GM12878 (cell line): ENCODE results near the gene NUP62. TPM values are rescaled to one million over a fixed set of nuclear protein-coding genes. Genes with fewer than 3 reads are reported as not detected.

Source experiments
- ATAC-seq: fragments of 200-7000 bp; cut with Tn5 transposase; 3 replicates; pipeline ENCODE4 v1.9.1; 2020; ENCODE audit warnings: mild to moderate bottlenecking, moderate library complexity
- BruUV-seq: library from RNA; stranded (reverse); fragments of 400-500 nt; replicated peaks from 2 replicates; lab custom pipeline; 2021; lab: Mats Ljungman, UMichigan
- CTCF ChIA-PET: fragments of 300-600 bp; sonication (Branson Sonifier 250); formaldehyde crosslinking; extraction: SDS; loops from one replicate; lab custom pipeline; 2021; ENCODE audit warnings: inconsistent platforms; lab: Yijun Ruan, JAX
- POLR2A ChIA-PET: fragments of 350-600 bp; formaldehyde crosslinking; extraction: SDS; loops from one replicate; lab custom pipeline; 2021; ENCODE audit warnings: inconsistent platforms; lab: Charles Lee
- RAD21 ChIA-PET: fragments of 300-600 bp; sonication (Branson Sonifier 250); formaldehyde crosslinking; loops from one replicate; lab custom pipeline; 2023; ENCODE audit warnings: antibody characterized with exemption; ENCODE audit not compliant: unreplicated experiment; lab: Charles Lee
- SMC1A ChIA-PET: fragments of 300-600 bp; sonication (Branson Sonifier 250); formaldehyde crosslinking; loops from one replicate; lab custom pipeline; 2023; ENCODE audit not compliant: unreplicated experiment, uncharacterized antibody; lab: Charles Lee
- DNase-seq: peaks from one replicate; pipeline ENCODE4 v3.0.0-alpha.2; 2011; ENCODE audit warnings: low read depth, low spot score
- FAIRE-seq: peaks from 3 replicates; lab custom pipeline; 2011; peaks lifted over from hg19 to GRCh38; lab: Jason Lieb, UNC
- H2AFZ ChIP-seq: 2 replicates; pipeline ENCODE4 v1.6.0; 2011; ENCODE audit warnings: low read depth, low read length, control low read depth; ENCODE audit not compliant: control insufficient read depth
- H3K27ac ChIP-seq: 2 replicates; pipeline ENCODE4 v1.5.1; 2011; ENCODE audit warnings: control low read depth; ENCODE audit not compliant: control insufficient read depth, insufficient read depth
- H3K27me3 ChIP-seq, 2 experiments: replicated peaks in 1 of 2; 2 replicates each; pipeline versions ENCODE4 v1.6.0 to v1.6.1; 2011; ENCODE audit warnings: low read length in 1 of 2; ENCODE audit not compliant: control insufficient read depth in 2 of 2, insufficient read depth in 2 of 2
- H3K36me3 ChIP-seq, 2 experiments: 2 replicates each; pipeline ENCODE4 v1.5.1; 2011; ENCODE audit warnings: low read length in 1 of 2; ENCODE audit not compliant: control insufficient read depth in 2 of 2, insufficient read depth in 2 of 2
- H3K4me1 ChIP-seq: 2 replicates; pipeline ENCODE4 v1.6.1; 2011; ENCODE audit warnings: mild to moderate bottlenecking, low read length, moderate library complexity, mixed read lengths; ENCODE audit not compliant: control insufficient read depth, insufficient read depth
- H3K4me2 ChIP-seq: 2 replicates; pipeline ENCODE4 v1.6.0; 2011; ENCODE audit warnings: control low read depth; ENCODE audit not compliant: control insufficient read depth, insufficient read depth
- H3K4me3 ChIP-seq: fragments of 200-600 bp; sonication (generic); 2 replicates; pipeline ENCODE4 v1.5.1; 2016
- H3K79me2 ChIP-seq: 2 replicates; pipeline ENCODE4 v1.6.0; 2011; ENCODE audit warnings: low read length; ENCODE audit not compliant: control insufficient read depth, insufficient read depth
- H3K9ac ChIP-seq: 2 replicates; pipeline ENCODE4 v1.8.0; 2011; ENCODE audit warnings: low read length, control low read depth, mixed read lengths; ENCODE audit not compliant: control insufficient read depth, insufficient read depth
- H3K9me3 ChIP-seq: replicated peaks from 3 replicates; pipeline ENCODE4 v1.5.1; 2011; ENCODE audit warnings: mild to moderate bottlenecking, low read length; ENCODE audit not compliant: control insufficient read depth, insufficient read depth
- H4K20me1 ChIP-seq: 2 replicates; pipeline ENCODE4 v1.6.0; 2011; ENCODE audit not compliant: control insufficient read depth, insufficient read depth
- HDGF ChIP-seq: fragments of 450-650 bp; IDR thresholded peaks from 2 replicates; pipeline ENCODE4 v1.6.1; 2016; ENCODE audit warnings: antibody characterized with exemption
- IKZF2 ChIP-seq, 2 experiments: fragments of 450-650 bp; IDR thresholded peaks; 2 replicates each; pipeline ENCODE4 v1.6.1; 2017; ENCODE audit warnings: mild to moderate bottlenecking in 2 of 2, moderate library complexity in 2 of 2
- RBBP5 ChIP-seq: fragments of 200-600 bp; sonication (generic); conservative IDR thresholded peaks from 2 replicates; pipeline ENCODE4 v1.6.1; 2016
- SREBF1 ChIP-seq: IDR thresholded peaks from 2 replicates; pipeline ENCODE4 v1.6.1; 2012; ENCODE audit warnings: mild to moderate bottlenecking, low read length
- ZBTB40 ChIP-seq: fragments of 450-650 bp; IDR thresholded peaks from 2 replicates; pipeline ENCODE4 v1.6.1; 2016; ENCODE audit warnings: mild to moderate bottlenecking, moderate library complexity, borderline replicate concordance
- ZNF24 ChIP-seq: fragments of 450-650 bp; IDR thresholded peaks from 2 replicates; pipeline ENCODE4 v1.6.1; 2017; ENCODE audit warnings: antibody characterized with exemption, mild to moderate bottlenecking
- ZNF274 ChIP-seq: IDR thresholded peaks from one replicate; pipeline ENCODE4 v1.8.0; 2011; ENCODE audit not compliant: insufficient read length, insufficient read depth
- WGBS: methylation state at CpG from one replicate; pipeline ENCODE4 v1.1.6; 2016; ENCODE audit warnings: low lambda C conversion rate; ENCODE audit not compliant: insufficient replicate concordance, insufficient coverage; ENCODE audit errors: missing lambda C conversion rate; 5-methylcytosine and 5-hydroxymethylcytosine counted together
- in situ Hi-C: fragments of 300-500 bp; cut with MboI; formaldehyde crosslinking; loops from 9 replicates; pipeline ENCODE4 v1.14.3; 2018; ENCODE audit warnings: mixed read lengths
- intact Hi-C: fragments of 100-400 bp; cut with micrococcal nuclease; formaldehyde crosslinking; loops from one replicate; pipeline ENCODE4 v1.14.2; 2022; ENCODE audit not compliant: unreplicated experiment
- polyA plus RNA-seq, 11 experiments: library from polyadenylated mRNA; depleted of rRNA in 4 of 11; unstranded in 6 of 11; stranded (reverse) in 5 of 11; fragments of >200 nt; fragmentation: Nextera tagmentation in 4 of 11; fragmentation: Illumina TruSeq in 1 of 11; extraction: Ambion mirVana in 4 of 11; extraction: Trizol in 1 of 11; gene quantifications; 1 replicate in 1 of 11; 2 replicates in 10 of 11; pipeline versions ENCODE4 v1.2.1 to v1.2.3, GENCODE V29; 2011 to 2016; ENCODE audit warnings: inconsistent platforms in 2 of 11, missing spikeins in 2 of 11, low read depth in 1 of 11
- total RNA-seq, 4 experiments: library from RNA; depleted of rRNA in 3 of 4; stranded (reverse); fragments of >200 nt in 3 of 4; fragmentation: Illumina TruSeq in 1 of 4; extraction: Trizol in 1 of 4; gene quantifications; 2 replicates each; pipeline versions ENCODE4 v1.2.1 to v1.2.3, GENCODE V29; 2013 to 2021
- TF ChIP-seq, protein P1 (sequence below): fragments of 450-650 bp; IDR thresholded peaks from 2 replicates; pipeline ENCODE4 v1.6.1; 2014; ENCODE audit warnings: mild to moderate bottlenecking
- TF ChIP-seq, protein P2 (sequence below): IDR thresholded peaks from 2 replicates; pipeline ENCODE4 v1.6.1; 2011; ENCODE audit warnings: mild to moderate bottlenecking, low read depth, low read length, moderate library complexity; ENCODE audit not compliant: insufficient replicate concordance

NUP62 gene
- total and polyA plus RNA-seq, 10 of the 15 experiments (the other 5 are each of a cell fraction or from before 2014, with no cell fraction given): 19.5 to 110 (median 66.9) TPM

DNA sequence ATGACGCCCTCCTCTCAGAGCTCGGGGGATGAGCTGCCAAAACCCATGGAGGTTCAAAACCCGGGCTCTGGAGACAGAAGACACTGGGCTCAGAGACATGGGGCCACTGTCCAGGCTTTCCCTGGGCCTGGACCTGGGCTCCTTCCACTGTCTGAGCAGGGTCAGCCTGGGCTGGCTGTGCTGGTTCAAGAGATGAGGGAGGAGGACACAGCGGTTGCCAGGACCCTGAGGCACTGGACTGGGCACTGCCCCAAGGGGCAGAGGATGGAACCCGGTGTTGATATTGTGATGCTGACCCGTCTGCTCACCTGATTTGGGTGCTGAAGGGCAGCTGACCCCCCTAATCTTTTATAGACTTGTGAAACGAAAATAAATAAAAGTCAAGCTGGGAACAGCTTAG, 45.7 kb upstream of the NUP62 start (continued):
- TF ChIP-seq HDGF: no peak

- no peaks in the 10 kb centered on the region for H4K20me1 ChIP-seq
- in situ Hi-C loops: no loop called here
- intact Hi-C loops: no loop called here
- no peak for TF ChIP-seq ZBTB40
- TF ChIP-seq RBBP5: no peak
- no peak for TF ChIP-seq IKZF2 (IDR thresholded peaks at IDR 0.05)
- TF ChIP-seq SREBF1: no peak
- TF ChIP-seq ZNF24: no peak
- no peak for TF ChIP-seq ZNF274
- TF ChIP-seq, protein P1, sequence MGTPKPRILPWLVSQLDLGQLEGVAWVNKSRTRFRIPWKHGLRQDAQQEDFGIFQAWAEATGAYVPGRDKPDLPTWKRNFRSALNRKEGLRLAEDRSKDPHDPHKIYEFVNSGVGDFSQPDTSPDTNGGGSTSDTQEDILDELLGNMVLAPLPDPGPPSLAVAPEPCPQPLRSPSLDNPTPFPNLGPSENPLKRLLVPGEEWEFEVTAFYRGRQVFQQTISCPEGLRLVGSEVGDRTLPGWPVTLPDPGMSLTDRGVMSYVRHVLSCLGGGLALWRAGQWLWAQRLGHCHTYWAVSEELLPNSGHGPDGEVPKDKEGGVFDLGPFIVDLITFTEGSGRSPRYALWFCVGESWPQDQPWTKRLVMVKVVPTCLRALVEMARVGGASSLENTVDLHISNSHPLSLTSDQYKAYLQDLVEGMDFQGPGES: no peak
- TF ChIP-seq, protein P2, sequence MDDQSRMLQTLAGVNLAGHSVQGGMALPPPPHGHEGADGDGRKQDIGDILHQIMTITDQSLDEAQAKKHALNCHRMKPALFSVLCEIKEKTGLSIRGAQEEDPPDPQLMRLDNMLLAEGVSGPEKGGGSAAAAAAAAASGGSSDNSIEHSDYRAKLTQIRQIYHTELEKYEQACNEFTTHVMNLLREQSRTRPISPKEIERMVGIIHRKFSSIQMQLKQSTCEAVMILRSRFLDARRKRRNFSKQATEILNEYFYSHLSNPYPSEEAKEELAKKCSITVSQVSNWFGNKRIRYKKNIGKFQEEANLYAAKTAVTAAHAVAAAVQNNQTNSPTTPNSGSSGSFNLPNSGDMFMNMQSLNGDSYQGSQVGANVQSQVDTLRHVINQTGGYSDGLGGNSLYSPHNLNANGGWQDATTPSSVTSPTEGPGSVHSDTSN: no peak
- TF ChIP-seq, all 136 proteins: peak for 0
- Histone ChIP-seq H3K4me3 (no peak overlapping the region), H3K36me3 (no peaks in the 10 kb centered on the region; a peak in 1 of 4 replicates), H3K79me2 (no peaks in the 10 kb centered on the region), H3K27ac (no peak overlapping the region), H3K4me2 (no peak overlapping the region), H3K9me3 (no peaks in the 10 kb centered on the region), H3K9ac (no peak overlapping the region), H3K4me1 (no peaks in the 10 kb centered on the region), H3K27me3 (no peaks in the 10 kb centered on the region), H2AFZ (no peak overlapping the region)
- no TSS peak for BruUV-seq
- DNase-seq (no peak), ATAC-seq (no peak), FAIRE-seq (no peak)
- WGBS: 94% methylated on average over 18 of the region's 18 CpGs
- ChIA-PET RAD21 (no interaction called here), SMC1A (no interaction called here), CTCF (no interaction called here), POLR2A (no interaction called here)
Measured at GRCh38 chr19:49973987-49974386, 44.7 kb upstream of the NUP62 start.
